ENCODE results near the gene TMEM238. TPM values are rescaled to one million over a fixed set of nuclear protein-coding genes. Genes with fewer than 3 reads are reported as not detected.

The TMEM238 gene
- total and polyA plus RNA-seq, 9 of the 15 experiments (the other 6 are each of a cell fraction or from before 2014, with no cell fraction given) = 0.18 to 5.1 (median 1.3) TPM; not detected in 4

DNA sequence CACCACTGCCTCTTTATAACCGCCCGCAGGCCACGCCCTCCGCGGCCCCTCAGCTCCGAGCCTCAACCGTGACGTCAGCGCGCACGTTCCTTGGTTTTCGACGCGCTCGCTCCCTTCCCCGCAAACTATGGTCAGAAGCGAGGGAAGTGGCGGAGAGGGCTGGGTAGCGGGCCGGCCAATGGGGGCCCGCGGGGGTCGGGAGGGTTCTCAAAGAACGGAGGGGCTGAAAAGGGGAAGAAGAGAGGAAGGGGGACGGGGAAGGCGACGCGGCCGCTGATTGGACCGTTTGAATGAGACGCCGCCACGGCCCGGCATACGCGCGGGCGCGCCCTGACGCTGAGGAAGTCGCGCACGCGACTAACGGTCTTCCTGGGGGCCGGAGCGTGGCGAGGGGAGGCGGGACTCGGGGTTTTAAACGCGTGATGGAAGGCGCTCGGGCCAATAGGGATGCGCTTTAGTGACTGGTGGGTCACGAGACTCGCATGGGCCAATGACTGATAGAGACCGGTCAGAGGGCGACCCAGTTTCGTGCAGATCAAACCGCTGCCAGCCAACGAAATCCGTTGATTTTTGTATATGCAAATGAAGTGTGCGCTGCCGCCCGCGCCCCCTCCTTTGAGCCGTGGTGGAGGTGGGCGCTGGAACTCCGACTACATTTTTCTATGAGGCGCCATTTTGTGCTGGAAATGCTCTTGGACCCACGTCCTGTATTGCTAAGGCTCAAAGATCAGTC lies 23.9 kb upstream of the TMEM238 start (continued):
- TF ChIP-seq ZNF407 (IDR thresholded peaks at IDR 0.05; ENCODE audit: low read depth) (no peak), HINFP (tag; conservative IDR thresholded peaks at IDR 0.05; ENCODE audit: low read depth) (no peak), BMI1 (IDR thresholded peaks at IDR 0.05; ENCODE audit: low read length) (no peak), CBX5 (IDR thresholded peaks at IDR 0.05; ENCODE audit: borderline replicate concordance, low read depth) (no peak), SPI1 (IDR thresholded peaks at IDR 0.05; ENCODE audit: borderline replicate concordance, low read depth, low read length) (peak; percentile 87), POLR2H (tag; IDR thresholded peaks at IDR 0.05; ENCODE audit: low read depth) (peak; percentile 89), AFF1 (IDR thresholded peaks at IDR 0.05; ENCODE audit: low read depth in 1 of 2, partially characterized antibody in 2 of 2) (no peak)
- TF ChIP-seq, protein P1, sequence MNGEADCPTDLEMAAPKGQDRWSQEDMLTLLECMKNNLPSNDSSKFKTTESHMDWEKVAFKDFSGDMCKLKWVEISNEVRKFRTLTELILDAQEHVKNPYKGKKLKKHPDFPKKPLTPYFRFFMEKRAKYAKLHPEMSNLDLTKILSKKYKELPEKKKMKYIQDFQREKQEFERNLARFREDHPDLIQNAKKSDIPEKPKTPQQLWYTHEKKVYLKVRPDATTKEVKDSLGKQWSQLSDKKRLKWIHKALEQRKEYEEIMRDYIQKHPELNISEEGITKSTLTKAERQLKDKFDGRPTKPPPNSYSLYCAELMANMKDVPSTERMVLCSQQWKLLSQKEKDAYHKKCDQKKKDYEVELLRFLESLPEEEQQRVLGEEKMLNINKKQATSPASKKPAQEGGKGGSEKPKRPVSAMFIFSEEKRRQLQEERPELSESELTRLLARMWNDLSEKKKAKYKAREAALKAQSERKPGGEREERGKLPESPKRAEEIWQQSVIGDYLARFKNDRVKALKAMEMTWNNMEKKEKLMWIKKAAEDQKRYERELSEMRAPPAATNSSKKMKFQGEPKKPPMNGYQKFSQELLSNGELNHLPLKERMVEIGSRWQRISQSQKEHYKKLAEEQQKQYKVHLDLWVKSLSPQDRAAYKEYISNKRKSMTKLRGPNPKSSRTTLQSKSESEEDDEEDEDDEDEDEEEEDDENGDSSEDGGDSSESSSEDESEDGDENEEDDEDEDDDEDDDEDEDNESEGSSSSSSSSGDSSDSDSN (IDR thresholded peaks at IDR 0.05; ENCODE audit: borderline replicate concordance in 1 of 2, low read depth in 2 of 2, low read length in 2 of 2) = no peak

All from K562 (cell line).